Transverse colon (tissue), 4 donors: Measurements from ENCODE around the gene METRNL.

ENCODE experiments used
- EP300 ChIP-seq: sonication (generic); formaldehyde crosslinking; IDR thresholded peaks from one replicate; pipeline ENCODE4 v1.6.1; 2017; ENCODE audit warnings: antibody characterized with exemption, low read depth
- POLR2A ChIP-seq: fragments of 450-650 bp; IDR thresholded peaks from one replicate; pipeline ENCODE4 v1.6.1; 2016; ENCODE audit warnings: antibody characterized with exemption, mild to moderate bottlenecking, moderate library complexity
- POLR2AphosphoS5 ChIP-seq, 3 donors: sonication (generic); formaldehyde crosslinking; IDR thresholded peaks; one replicate each; pipeline ENCODE4 v1.6.1; 2016; ENCODE audit warnings: antibody characterized with exemption in 3 of 3
- TF ChIP-seq, protein P1 (sequence below), 5 experiments: fragments of 200-600 bp in 3 of 5; fragments of 450-650 bp in 2 of 5; sonication (generic) in 3 of 5; IDR thresholded peaks; 1 replicate in 2 of 5; 2 replicates in 3 of 5; pipeline ENCODE4 v1.5.1; 2016 to 2017; ENCODE audit warnings: antibody characterized with exemption in 5 of 5, inconsistent platforms in 3 of 5, mild to moderate bottlenecking in 2 of 5, moderate library complexity in 1 of 5

GRCh38 chr17:83094291-83094690, 14.9 kb downstream of the METRNL start:
- TF ChIP-seq POLR2AphosphoS5 (IDR thresholded peaks at IDR 0.05) (no peak), POLR2A (no peak), EP300 (no peak)
- TF ChIP-seq, protein P1, sequence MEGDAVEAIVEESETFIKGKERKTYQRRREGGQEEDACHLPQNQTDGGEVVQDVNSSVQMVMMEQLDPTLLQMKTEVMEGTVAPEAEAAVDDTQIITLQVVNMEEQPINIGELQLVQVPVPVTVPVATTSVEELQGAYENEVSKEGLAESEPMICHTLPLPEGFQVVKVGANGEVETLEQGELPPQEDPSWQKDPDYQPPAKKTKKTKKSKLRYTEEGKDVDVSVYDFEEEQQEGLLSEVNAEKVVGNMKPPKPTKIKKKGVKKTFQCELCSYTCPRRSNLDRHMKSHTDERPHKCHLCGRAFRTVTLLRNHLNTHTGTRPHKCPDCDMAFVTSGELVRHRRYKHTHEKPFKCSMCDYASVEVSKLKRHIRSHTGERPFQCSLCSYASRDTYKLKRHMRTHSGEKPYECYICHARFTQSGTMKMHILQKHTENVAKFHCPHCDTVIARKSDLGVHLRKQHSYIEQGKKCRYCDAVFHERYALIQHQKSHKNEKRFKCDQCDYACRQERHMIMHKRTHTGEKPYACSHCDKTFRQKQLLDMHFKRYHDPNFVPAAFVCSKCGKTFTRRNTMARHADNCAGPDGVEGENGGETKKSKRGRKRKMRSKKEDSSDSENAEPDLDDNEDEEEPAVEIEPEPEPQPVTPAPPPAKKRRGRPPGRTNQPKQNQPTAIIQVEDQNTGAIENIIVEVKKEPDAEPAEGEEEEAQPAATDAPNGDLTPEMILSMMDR (IDR thresholded peaks at IDR 0.05): no peak
